Keratinocyte (primary cell): ENCODE measurements around the gene CRACR2A. TPM values are rescaled to one million over a fixed set of nuclear protein-coding genes. Genes with fewer than 3 reads are reported as not detected.

Source experiments
- DNase-seq: peaks from one replicate; pipeline ENCODE4 v3.0.0-alpha.2; 2011; ENCODE audit warnings: low read depth, missing footprints, low spot score
- FAIRE-seq: peaks from 2 replicates; lab custom pipeline; 2011; peaks lifted over from hg19 to GRCh38; lab: Jason Lieb, UNC
- H2AFZ ChIP-seq: 2 replicates; pipeline ENCODE4 v1.6.0; 2012; ENCODE audit warnings: low read length, control low read depth, inconsistent platforms; ENCODE audit not compliant: control insufficient read depth
- H3K27ac ChIP-seq: 2 replicates; pipeline ENCODE4 v1.5.1; 2011; ENCODE audit warnings: low read length; ENCODE audit not compliant: control insufficient read depth, insufficient read depth
- H3K27me3 ChIP-seq: 3 replicates; pipeline ENCODE4 v1.6.0; 2011; ENCODE audit warnings: low read length; ENCODE audit not compliant: control insufficient read depth, insufficient read depth; ENCODE audit errors: extremely low read depth
- H3K36me3 ChIP-seq, 2 experiments: 2 replicates in 1 of 2; 3 replicates in 1 of 2; pipeline ENCODE4 v1.5.1; 2011; ENCODE audit warnings: low read length in 2 of 2, mild to moderate bottlenecking in 1 of 2; ENCODE audit not compliant: control insufficient read depth in 2 of 2, insufficient read depth in 2 of 2; ENCODE audit errors: extremely low read depth in 1 of 2
- H3K4me1 ChIP-seq: 3 replicates; pipeline ENCODE4 v1.5.1; 2011; ENCODE audit warnings: low read length; ENCODE audit not compliant: control insufficient read depth, insufficient read depth; ENCODE audit errors: extremely low read depth
- H3K4me2 ChIP-seq: 3 replicates; pipeline ENCODE4 v1.6.0; 2011; ENCODE audit warnings: low read depth, low read length; ENCODE audit not compliant: control insufficient read depth, insufficient read depth; ENCODE audit errors: extremely low read depth
- H3K4me3 ChIP-seq, 3 experiments: fragments of 200-600 bp in 1 of 3; sonication (generic) in 1 of 3; 2 replicates in 2 of 3; 3 replicates in 1 of 3; pipeline ENCODE4 v1.5.1; 2011 to 2016; ENCODE audit warnings: low read length in 3 of 3, mild to moderate bottlenecking in 3 of 3, control low read depth in 2 of 3, inconsistent platforms in 1 of 3, low read depth in 1 of 3, mixed read lengths in 1 of 3, mixed run types in 1 of 3, moderate library complexity in 1 of 3; ENCODE audit not compliant: control insufficient read depth in 2 of 3, insufficient read depth in 2 of 3; ENCODE audit errors: extremely low read depth in 1 of 3
- H3K79me2 ChIP-seq: 2 replicates; pipeline ENCODE4 v1.6.0; 2012; ENCODE audit warnings: low read length; ENCODE audit not compliant: control insufficient read depth, insufficient read depth
- H3K9ac ChIP-seq: 3 replicates; pipeline ENCODE4 v1.6.0; 2011; ENCODE audit warnings: low read length; ENCODE audit not compliant: control insufficient read depth, insufficient read depth; ENCODE audit errors: extremely low read depth
- H3K9me1 ChIP-seq: 3 replicates; pipeline ENCODE4 v1.6.0; 2011; ENCODE audit warnings: low read length; ENCODE audit not compliant: control insufficient read depth, insufficient read depth; ENCODE audit errors: extremely low read depth
- H3K9me3 ChIP-seq: 2 replicates; pipeline ENCODE4 v1.5.1; 2012; ENCODE audit warnings: low read depth, low read length; ENCODE audit not compliant: control insufficient read depth
- H4K20me1 ChIP-seq: 3 replicates; pipeline ENCODE4 v1.6.0; 2011; ENCODE audit warnings: low read length; ENCODE audit not compliant: control insufficient read depth, insufficient read depth; ENCODE audit errors: extremely low read depth
- EZH2 ChIP-seq: IDR thresholded peaks from one replicate; pipeline ENCODE4 v1.6.1; 2012; ENCODE audit warnings: inconsistent platforms, mild to moderate bottlenecking, low read length, moderate library complexity
- dilution Hi-C: fragments of 300-500 bp; cut with MboI; formaldehyde crosslinking; loops from one replicate; pipeline ENCODE4 v1.7.0; 2020; ENCODE audit warnings: low sequenced_read_pairs; ENCODE audit not compliant: extremely low pct_ligation_motif_present
- polyA plus RNA-seq, 5 experiments: library from polyadenylated mRNA; depleted of rRNA in 3 of 5; stranded (reverse) in 3 of 5; stranded (forward) in 1 of 5; unstranded in 1 of 5; fragments of >200 nt; gene quantifications; 1 replicate in 1 of 5; 2 replicates in 3 of 5; 3 replicates in 1 of 5; pipeline versions ENCODE4 v1.2.1 to v1.2.3, GENCODE V29; 2011 to 2012; ENCODE audit warnings: missing spikeins in 2 of 5, low read depth in 1 of 5, low replicate concordance in 1 of 5
- TF ChIP-seq, protein P1 (sequence below), 3 experiments: IDR thresholded peaks in 1 of 3; conservative IDR thresholded peaks in 1 of 3; optimal IDR thresholded peaks in 1 of 3; 2 replicates in 2 of 3; 3 replicates in 1 of 3; pipeline versions ENCODE3 to v1.5.1; 2011; ENCODE audit warnings: low read length in 3 of 3, mild to moderate bottlenecking in 3 of 3, moderate library complexity in 2 of 3, control low read depth in 1 of 3, inconsistent platforms in 1 of 3; ENCODE audit not compliant: insufficient read depth in 2 of 3; ENCODE audit errors: extremely low read depth in 1 of 3

CRACR2A gene
- polyA plus RNA-seq, 1 donor (not counting 4 experiments of a cell fraction or from before 2014, with no cell fraction given), result 0.30 TPM

GRCh38 chr12:3795492-3796133, 42.7 kb upstream of the CRACR2A start:
- TF ChIP-seq, protein P1, sequence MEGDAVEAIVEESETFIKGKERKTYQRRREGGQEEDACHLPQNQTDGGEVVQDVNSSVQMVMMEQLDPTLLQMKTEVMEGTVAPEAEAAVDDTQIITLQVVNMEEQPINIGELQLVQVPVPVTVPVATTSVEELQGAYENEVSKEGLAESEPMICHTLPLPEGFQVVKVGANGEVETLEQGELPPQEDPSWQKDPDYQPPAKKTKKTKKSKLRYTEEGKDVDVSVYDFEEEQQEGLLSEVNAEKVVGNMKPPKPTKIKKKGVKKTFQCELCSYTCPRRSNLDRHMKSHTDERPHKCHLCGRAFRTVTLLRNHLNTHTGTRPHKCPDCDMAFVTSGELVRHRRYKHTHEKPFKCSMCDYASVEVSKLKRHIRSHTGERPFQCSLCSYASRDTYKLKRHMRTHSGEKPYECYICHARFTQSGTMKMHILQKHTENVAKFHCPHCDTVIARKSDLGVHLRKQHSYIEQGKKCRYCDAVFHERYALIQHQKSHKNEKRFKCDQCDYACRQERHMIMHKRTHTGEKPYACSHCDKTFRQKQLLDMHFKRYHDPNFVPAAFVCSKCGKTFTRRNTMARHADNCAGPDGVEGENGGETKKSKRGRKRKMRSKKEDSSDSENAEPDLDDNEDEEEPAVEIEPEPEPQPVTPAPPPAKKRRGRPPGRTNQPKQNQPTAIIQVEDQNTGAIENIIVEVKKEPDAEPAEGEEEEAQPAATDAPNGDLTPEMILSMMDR (optimal IDR thresholded peaks at IDR 0.05 in 1 of 3, IDR thresholded peaks at IDR 0.05 in 1 of 3, conservative IDR thresholded peaks at IDR 0.05 in 1 of 3; ENCODE audit: extremely low read depth in 1 of 3, insufficient read depth in 2 of 3, low read length in 3 of 3), result no peak
- TF ChIP-seq EZH2, result no peak
- H3K79me2 ChIP-seq, result no peaks in the 10 kb centered on the region
- no peaks in the 10 kb centered on the region for H3K9me3 ChIP-seq
- no peak overlapping the region for H3K9ac ChIP-seq
- no peak overlapping the region for H3K4me3 ChIP-seq
- H3K27me3 ChIP-seq, result peaks cover 3% of the 10 kb centered on the region
- FAIRE-seq (no peak), DNase-seq (no peak)
- H2AFZ ChIP-seq, result no peak overlapping the region
- no peak overlapping the region for H3K27ac ChIP-seq
- no peaks in the 10 kb centered on the region for H3K4me1 ChIP-seq
- no peaks in the 10 kb centered on the region for H4K20me1 ChIP-seq
- no peak overlapping the region for H3K4me2 ChIP-seq
- H3K36me3 ChIP-seq, result no peaks in the 10 kb centered on the region
- no peaks in the 10 kb centered on the region for H3K9me1 ChIP-seq
- dilution Hi-C loops, result no loop called here

- DNase-seq (no peak), FAIRE-seq (no peak)
- Histone ChIP-seq H3K4me1 (no peaks in the 10 kb centered on the region), H3K9ac (no peak overlapping the region), H3K27me3 (peaks cover 3% of the 10 kb centered on the region), H3K9me3 (no peaks in the 10 kb centered on the region), H3K36me3 (no peaks in the 10 kb centered on the region), H3K79me2 (no peaks in the 10 kb centered on the region), H3K27ac (no peak overlapping the region), H3K9me1 (no peaks in the 10 kb centered on the region), H3K4me3 (no peak overlapping the region), H2AFZ (no peak overlapping the region), H3K4me2 (no peak overlapping the region), H4K20me1 (no peaks in the 10 kb centered on the region)
- TF ChIP-seq, protein P1 (optimal IDR thresholded peaks at IDR 0.05 in 1 of 3, IDR thresholded peaks at IDR 0.05 in 1 of 3, conservative IDR thresholded peaks at IDR 0.05 in 1 of 3; ENCODE audit: extremely low read depth in 1 of 3, insufficient read depth in 2 of 3, low read length in 3 of 3), result no peak
- TF ChIP-seq EZH2, result no peak
- dilution Hi-C loops, result no loop called here
Observed at GRCh38 chr12:3795066-3795465, 42.2 kb upstream of the CRACR2A start.
